NCI-H748 treated with DMSO at 0.1 percent for 48 hours (cell line): Measurements from ENCODE around the gene CCDC183.
"Not testable (repeated sequence)": the region's sequence is repeated elsewhere in the genome, so short reads cannot be mapped to it uniquely, and the experiment has no call there.

Experiments used
- DNase-seq: peaks from one replicate; lab custom pipeline; 2025; lab: John Stamatoyannopoulos, UW

CCDC183 gene

GRCh38 chr9:136825295-136826187 is 29.4 kb downstream of the CCDC183 start:
- no peak for DNase-seq

GRCh38 chr9:136826188-136826541 is 30.0 kb downstream of the CCDC183 start:
- DNase-seq = no peak

- DNase-seq = no peak
These were observed 30.8 kb downstream of the CCDC183 start for GRCh38 chr9:136826703-136827582.

GRCh38 chr9:136827794-136828473 is 31.8 kb downstream of the CCDC183 start:
- DNase-seq = no peak

GRCh38 chr9:136828474-136829140 is 32.5 kb downstream of the CCDC183 start:
- no peak for DNase-seq

GRCh38 chr9:136829412-136829811 is 33.3 kb downstream of the CCDC183 start:
- DNase-seq = no peak

GRCh38 chr9:136829981-136830885 is 34.1 kb downstream of the CCDC183 start:
- DNase-seq = no peak

- DNase-seq = no peak
These were observed 35.0 kb downstream of the CCDC183 start for GRCh38 chr9:136831002-136831719.

- no peak for DNase-seq
These were observed 35.6 kb downstream of the CCDC183 start for GRCh38 chr9:136831720-136832104.

- DNase-seq = no peak
These were observed 36.4 kb downstream of the CCDC183 start for GRCh38 chr9:136832581-136832980.

GRCh38 chr9:136833381-136834048 is 37.4 kb downstream of the CCDC183 start:
- not testable (repeated sequence) for DNase-seq

GRCh38 chr9:136835162-136835931 is 39.2 kb downstream of the CCDC183 start:
- no peak for DNase-seq

- DNase-seq = no peak
These were observed 40.1 kb downstream of the CCDC183 start for GRCh38 chr9:136835932-136836904.

- no peak for DNase-seq
These were observed 41.2 kb downstream of the CCDC183 start for GRCh38 chr9:136837146-136837855.

GRCh38 chr9:136837856-136838277 is 41.7 kb downstream of the CCDC183 start:
- DNase-seq = not testable (repeated sequence)

- no peak for DNase-seq
These were observed 42.4 kb downstream of the CCDC183 start for GRCh38 chr9:136838314-136839228.
